ENCODE results near the gene DNAH7. TPM values are rescaled to one million over a fixed set of nuclear protein-coding genes. Genes with fewer than 3 reads are reported as not detected.

The DNAH7 gene
- polyA plus RNA-seq, 1 donor (not counting 4 experiments of a cell fraction or from before 2014, with no cell fraction given) = 0.17 TPM

- DNase-seq (ENCODE audit: low read depth, low spot score) (no peak), FAIRE-seq (no peak)
- Histone ChIP-seq H3K79me2 (ENCODE audit: control insufficient read depth, insufficient read depth, low read length) (no peaks in the 10 kb centered on the region), H3K4me1 (ENCODE audit: control insufficient read depth, extremely low read depth, insufficient read depth, low read length) (no peaks in the 10 kb centered on the region), H2AFZ (ENCODE audit: control insufficient read depth, low read length) (no peak overlapping the region), H3K9ac (ENCODE audit: control insufficient read depth, extremely low read depth, insufficient read depth, low read length) (no peak overlapping the region), H3K9me1 (ENCODE audit: control insufficient read depth, extremely low read depth, insufficient read depth, low read length) (no peaks in the 10 kb centered on the region), H3K27ac (ENCODE audit: control insufficient read depth, insufficient read depth, low read length) (no peak overlapping the region), H4K20me1 (ENCODE audit: control insufficient read depth, extremely low read depth, insufficient read depth, low read length) (no peaks in the 10 kb centered on the region), H3K27me3 (ENCODE audit: control insufficient read depth, extremely low read depth, insufficient read depth, low read length) (no peaks in the 10 kb centered on the region), H3K4me2 (ENCODE audit: control insufficient read depth, extremely low read depth, insufficient read depth, low read depth, low read length) (no peak overlapping the region), H3K9me3 (ENCODE audit: control insufficient read depth, low read depth, low read length) (no peaks in the 10 kb centered on the region), H3K4me3 (ENCODE audit: control insufficient read depth in 2 of 3, extremely low read depth in 1 of 3, insufficient read depth in 2 of 3, low read depth in 1 of 3, low read length in 3 of 3) (no peak overlapping the region), H3K36me3 (ENCODE audit: control insufficient read depth in 2 of 2, extremely low read depth in 1 of 2, insufficient read depth in 2 of 2, low read length in 2 of 2) (no peaks in the 10 kb centered on the region)
- TF ChIP-seq CTCF (optimal IDR thresholded peaks at IDR 0.05 in 1 of 3, IDR thresholded peaks at IDR 0.05 in 1 of 3, conservative IDR thresholded peaks at IDR 0.05 in 1 of 3; ENCODE audit: extremely low read depth in 1 of 3, insufficient read depth in 2 of 3, low read length in 3 of 3) = no peak
- no peak for TF ChIP-seq EZH2 (IDR thresholded peaks at IDR 0.05; ENCODE audit: low read length)
- dilution Hi-C loops (cut with MboI; ENCODE audit: extremely low pct_ligation_motif_present, low sequenced_read_pairs) = no loop called here
Observed at GRCh38 chr2:195700480-195700879, 368.2 kb downstream of the DNAH7 start.

GRCh38 chr2:195697681-195698220 lies 370.9 kb downstream of the DNAH7 start:
- Histone ChIP-seq H3K9me1 (ENCODE audit: control insufficient read depth, extremely low read depth, insufficient read depth, low read length) (no peaks in the 10 kb centered on the region), H3K4me1 (ENCODE audit: control insufficient read depth, extremely low read depth, insufficient read depth, low read length) (no peaks in the 10 kb centered on the region), H3K79me2 (ENCODE audit: control insufficient read depth, insufficient read depth, low read length) (peaks cover 2% of the 10 kb centered on the region), H3K27ac (ENCODE audit: control insufficient read depth, insufficient read depth, low read length) (no peak overlapping the region), H2AFZ (ENCODE audit: control insufficient read depth, low read length) (no peak overlapping the region), H3K4me2 (ENCODE audit: control insufficient read depth, extremely low read depth, insufficient read depth, low read depth, low read length) (no peak overlapping the region), H4K20me1 (ENCODE audit: control insufficient read depth, extremely low read depth, insufficient read depth, low read length) (no peaks in the 10 kb centered on the region), H3K36me3 (ENCODE audit: control insufficient read depth in 2 of 2, extremely low read depth in 1 of 2, insufficient read depth in 2 of 2, low read length in 2 of 2) (no peaks in the 10 kb centered on the region), H3K9ac (ENCODE audit: control insufficient read depth, extremely low read depth, insufficient read depth, low read length) (no peak overlapping the region), H3K27me3 (ENCODE audit: control insufficient read depth, extremely low read depth, insufficient read depth, low read length) (no peaks in the 10 kb centered on the region), H3K4me3 (ENCODE audit: control insufficient read depth in 2 of 3, extremely low read depth in 1 of 3, insufficient read depth in 2 of 3, low read depth in 1 of 3, low read length in 3 of 3) (no peak overlapping the region), H3K9me3 (ENCODE audit: control insufficient read depth, low read depth, low read length) (no peaks in the 10 kb centered on the region)
- DNase-seq (ENCODE audit: low read depth, low spot score) = no peak
- TF ChIP-seq EZH2 (IDR thresholded peaks at IDR 0.05; ENCODE audit: low read length) (no peak), CTCF (optimal IDR thresholded peaks at IDR 0.05 in 1 of 3, IDR thresholded peaks at IDR 0.05 in 1 of 3, conservative IDR thresholded peaks at IDR 0.05 in 1 of 3; ENCODE audit: extremely low read depth in 1 of 3, insufficient read depth in 2 of 3, low read length in 3 of 3) (no peak)
- dilution Hi-C loops (cut with MboI; ENCODE audit: extremely low pct_ligation_motif_present, low sequenced_read_pairs) = no loop called here
- FAIRE-seq = no peak
